NCI-H187 (cell line): ENCODE measurements around the gene PITPNM1.
"Not testable (repeated sequence)": the region's sequence is repeated elsewhere in the genome, so short reads cannot be mapped to it uniquely, and the experiment has no call there.

Source experiments
- DNase-seq, 2 experiments: peaks; one replicate each; lab custom pipeline; 2025; lab: John Stamatoyannopoulos, UW

The PITPNM1 gene

GRCh38 chr11:67489885-67490726, 15.1 kb downstream of the PITPNM1 start:
- no peak for DNase-seq

DNA sequence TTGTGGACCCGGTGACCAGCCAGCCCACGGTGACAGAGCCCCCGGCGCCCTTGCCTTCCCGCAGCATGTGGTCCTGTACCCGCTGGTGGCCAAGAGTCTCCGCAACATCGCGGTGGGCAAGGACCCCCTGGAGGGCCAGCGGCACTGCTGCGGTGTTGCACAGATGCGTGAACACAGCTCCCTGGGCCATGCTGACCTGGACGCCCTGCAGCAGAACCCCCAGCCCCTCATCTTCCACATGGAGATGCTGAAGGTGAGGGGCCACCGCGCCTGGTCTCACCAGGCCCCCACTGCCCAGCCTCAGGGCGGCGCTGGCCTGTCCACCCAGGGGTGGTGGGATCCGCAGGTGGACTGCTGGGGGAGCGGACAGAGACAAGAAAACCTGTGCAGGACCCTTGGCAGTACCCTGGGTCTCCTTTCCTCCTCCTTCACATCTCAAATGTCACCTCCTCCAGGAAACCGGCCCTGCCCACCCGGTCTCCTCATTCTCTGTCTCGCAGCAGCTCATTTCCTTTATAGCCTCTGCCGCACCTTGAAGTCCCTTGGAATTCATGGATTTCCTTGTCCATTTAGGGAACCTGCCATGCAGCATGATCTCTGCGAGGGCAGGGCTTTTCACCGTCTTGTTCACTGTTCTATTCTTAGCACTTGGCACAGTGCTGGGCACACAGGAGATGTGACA, 15.8 kb downstream of the PITPNM1 start:
- DNase-seq = no peak

GRCh38 chr11:67486481-67487195, 18.5 kb downstream of the PITPNM1 start:
- no peak for DNase-seq

GRCh38 chr11:67485873-67486361, 19.2 kb downstream of the PITPNM1 start:
- not testable (repeated sequence) for DNase-seq

- DNase-seq = no peak
Measured at GRCh38 chr11:67484847-67485311, 20.3 kb downstream of the PITPNM1 start.

DNA sequence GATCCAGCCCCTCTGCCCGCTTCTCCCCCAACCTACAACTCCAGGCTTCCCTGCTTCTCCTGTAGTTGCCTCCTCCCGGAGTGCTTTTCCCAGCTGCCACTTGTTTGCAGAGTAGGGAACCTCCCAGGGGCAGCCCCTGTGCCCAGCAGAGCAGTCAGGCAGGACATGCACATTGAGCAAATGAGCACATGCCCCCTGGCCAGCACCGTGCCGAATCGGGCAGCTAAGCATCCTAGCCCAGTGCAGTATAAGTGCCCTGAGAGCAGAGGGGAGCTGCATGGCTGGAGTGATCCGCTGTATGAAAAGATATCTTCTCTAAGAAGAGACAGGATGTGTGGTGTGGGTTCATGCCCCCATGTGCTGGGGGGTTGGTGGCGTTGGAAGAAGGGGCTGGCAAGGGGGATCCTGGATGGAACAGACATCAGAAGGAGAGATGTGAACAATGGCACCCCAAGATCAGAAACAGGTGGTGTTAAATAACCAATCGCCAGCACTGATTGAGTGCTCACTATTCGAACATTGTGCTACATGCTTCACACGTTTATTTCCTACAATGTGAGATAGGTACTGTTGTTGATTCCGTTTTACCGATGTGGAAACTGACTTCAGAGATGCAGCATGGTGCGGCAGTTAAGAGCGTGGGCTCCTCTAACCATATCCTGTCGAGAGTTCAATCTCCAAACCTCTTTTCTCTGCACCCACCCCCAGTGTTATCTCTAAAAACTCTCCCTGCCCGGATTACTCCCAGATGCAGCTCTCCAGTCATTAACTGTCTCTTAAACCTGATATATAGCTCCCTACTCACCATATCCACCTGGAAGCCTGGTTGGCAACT, 21.1 kb downstream of the PITPNM1 start:
- no peak for DNase-seq

- DNase-seq = peak; percentile 90 to 91
Measured at GRCh38 chr11:67482827-67483798, 22.1 kb downstream of the PITPNM1 start, which contains the start of gene AIP. Gene AIP, plus strand, starts transcription at chr11:67483026. Its CDS starts 133 bp downstream, at chr11:67483159.

- DNase-seq = no peak
Measured at GRCh38 chr11:67482275-67482826, 22.8 kb downstream of the PITPNM1 start.

GRCh38 chr11:67477344-67478050, 27.7 kb downstream of the PITPNM1 start:
- DNase-seq = not testable (repeated sequence)

GRCh38 chr11:67476692-67477091, 28.5 kb downstream of the PITPNM1 start:
- not testable (repeated sequence) for DNase-seq

DNA sequence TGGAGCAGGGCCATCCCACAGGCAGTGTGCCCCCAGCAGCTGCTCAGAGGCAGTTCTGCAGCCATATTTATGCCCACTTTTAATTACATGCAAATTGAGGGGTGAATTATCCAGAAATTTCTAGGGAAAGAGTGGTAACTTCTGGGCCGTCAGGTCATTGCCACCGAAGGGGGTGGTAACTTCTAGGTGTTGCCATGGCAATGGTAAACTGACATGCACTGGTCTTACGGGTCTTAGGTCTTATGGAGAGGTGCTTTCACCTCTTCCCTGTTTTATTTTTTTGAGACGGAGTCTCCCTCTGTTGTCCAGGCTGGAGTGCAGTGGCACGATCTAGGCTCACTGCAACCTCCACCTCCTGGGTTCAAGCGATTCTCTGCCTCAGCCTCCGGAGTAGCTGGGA, 32.3 kb downstream of the PITPNM1 start:
- DNase-seq = no peak

GRCh38 chr11:67470337-67471002, 34.7 kb downstream of the PITPNM1 start:
- DNase-seq = no peak

DNA sequence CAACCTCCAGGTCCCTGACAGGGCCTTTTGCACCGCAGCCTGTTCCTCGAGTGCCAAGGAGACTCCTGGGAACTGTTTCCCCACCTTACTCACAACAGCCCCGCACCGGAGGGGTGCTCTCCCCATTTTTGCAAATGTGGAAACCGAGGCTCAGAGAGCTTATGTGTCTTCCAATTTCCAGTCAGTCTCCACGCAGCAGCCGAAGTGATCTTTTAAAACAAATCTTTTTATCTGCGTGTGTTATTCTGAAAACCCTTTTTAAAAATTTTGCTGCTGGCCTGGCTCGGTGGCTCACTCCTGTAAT, 35.7 kb downstream of the PITPNM1 start:
- DNase-seq = no peak

DNA sequence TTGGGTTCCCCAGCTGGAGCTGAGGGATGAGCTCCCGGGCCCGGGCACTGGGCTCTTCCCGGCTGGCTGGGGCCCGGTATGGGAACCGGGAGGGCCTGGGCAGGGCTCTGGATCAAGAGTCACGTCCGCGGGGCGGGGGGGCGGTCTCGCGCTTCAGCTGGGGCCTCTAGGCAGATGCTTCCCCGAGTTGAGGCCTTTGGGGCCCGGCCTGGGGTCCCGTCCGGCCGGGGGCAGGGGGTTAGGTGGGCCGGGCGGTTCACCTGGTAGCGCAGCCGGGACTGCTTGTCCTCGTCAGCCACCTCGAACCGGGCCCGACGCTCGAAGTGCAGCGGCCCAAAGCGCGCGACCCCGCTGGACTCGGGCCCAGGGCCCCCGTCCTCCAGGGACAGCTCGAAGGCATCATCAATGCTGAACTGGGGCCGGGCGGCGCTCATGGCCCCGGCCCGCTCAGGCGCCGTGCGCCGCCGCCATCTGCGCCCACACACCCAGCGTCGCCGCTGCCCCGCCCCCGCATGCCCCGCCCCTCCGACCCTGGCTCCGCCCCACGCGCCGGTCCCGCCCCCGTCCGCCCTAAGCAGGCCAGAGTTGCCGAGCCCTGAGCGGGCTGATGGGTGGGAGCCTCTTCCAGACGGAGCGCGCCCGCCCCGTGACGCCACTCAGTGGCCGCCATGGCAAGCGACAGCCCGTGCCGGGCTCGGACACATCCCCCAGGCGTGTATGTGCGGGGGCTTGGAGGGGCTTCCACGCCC, 36.2 kb downstream of the PITPNM1 start, which contains the start of gene TMEM134:
Gene TMEM134 (minus strand): TSS at position 493 of the 749 bp plus-strand sequence. CDS start 59 bp downstream, at position 434.
- DNase-seq = peak; percentile 48 to 83

DNA sequence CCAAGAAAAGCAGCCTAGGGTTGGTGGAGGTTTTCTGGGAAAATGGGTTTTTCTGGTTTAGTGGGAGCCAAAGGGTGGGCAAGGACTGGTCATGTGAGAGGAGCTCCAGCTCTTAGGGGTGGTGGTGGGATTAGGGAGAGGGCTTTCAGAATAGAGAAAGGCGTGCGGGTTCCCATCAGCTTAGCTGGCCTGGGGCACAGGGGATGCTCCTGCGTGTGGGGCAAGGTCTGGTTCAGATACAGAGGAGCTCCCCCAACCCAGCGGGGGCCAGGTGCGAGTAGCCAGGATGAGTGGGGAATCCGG, 36.8 kb downstream of the PITPNM1 start:
- no peak for DNase-seq

GRCh38 chr11:67468056-67468455, 37.1 kb downstream of the PITPNM1 start:
- no peak for DNase-seq

GRCh38 chr11:67466962-67467771, 38.0 kb downstream of the PITPNM1 start:
- DNase-seq = no peak
